ENCODE data around the gene VPS8.

- TF ChIP-seq NFIC (IDR thresholded peaks at IDR 0.05) (no peak), TAF1 (IDR thresholded peaks at IDR 0.05; ENCODE audit: low read depth) (no peak), REST (IDR thresholded peaks at IDR 0.05; ENCODE audit: low read depth) (no peak)
Measured at GRCh38 chr3:184918750-184919149, 106.8 kb downstream of the VPS8 start.
